ENCODE measurements around the gene PSMG2. TPM values are rescaled to one million over a fixed set of nuclear protein-coding genes. Genes with fewer than 3 reads are reported as not detected.

PSMG2 gene
- total RNA-seq, 1 experiment from 2014 or later: 63.1 TPM

- peaks cover 4% of the 10 kb centered on the region; the same call in 1 of the 2 replicates for H3K4me1 ChIP-seq (ENCODE audit: control insufficient read depth, insufficient read depth, low read length)
- TF ChIP-seq SIN3A (IDR thresholded peaks at IDR 0.05; ENCODE audit: borderline replicate concordance, insufficient read depth, low read depth, low read length) (no peak), TCF7L2 (IDR thresholded peaks at IDR 0.05; ENCODE audit: low read depth, low read length) (no peak), CTCF (IDR thresholded peaks at IDR 0.05) (no peak)
- TF ChIP-seq, protein P1, sequence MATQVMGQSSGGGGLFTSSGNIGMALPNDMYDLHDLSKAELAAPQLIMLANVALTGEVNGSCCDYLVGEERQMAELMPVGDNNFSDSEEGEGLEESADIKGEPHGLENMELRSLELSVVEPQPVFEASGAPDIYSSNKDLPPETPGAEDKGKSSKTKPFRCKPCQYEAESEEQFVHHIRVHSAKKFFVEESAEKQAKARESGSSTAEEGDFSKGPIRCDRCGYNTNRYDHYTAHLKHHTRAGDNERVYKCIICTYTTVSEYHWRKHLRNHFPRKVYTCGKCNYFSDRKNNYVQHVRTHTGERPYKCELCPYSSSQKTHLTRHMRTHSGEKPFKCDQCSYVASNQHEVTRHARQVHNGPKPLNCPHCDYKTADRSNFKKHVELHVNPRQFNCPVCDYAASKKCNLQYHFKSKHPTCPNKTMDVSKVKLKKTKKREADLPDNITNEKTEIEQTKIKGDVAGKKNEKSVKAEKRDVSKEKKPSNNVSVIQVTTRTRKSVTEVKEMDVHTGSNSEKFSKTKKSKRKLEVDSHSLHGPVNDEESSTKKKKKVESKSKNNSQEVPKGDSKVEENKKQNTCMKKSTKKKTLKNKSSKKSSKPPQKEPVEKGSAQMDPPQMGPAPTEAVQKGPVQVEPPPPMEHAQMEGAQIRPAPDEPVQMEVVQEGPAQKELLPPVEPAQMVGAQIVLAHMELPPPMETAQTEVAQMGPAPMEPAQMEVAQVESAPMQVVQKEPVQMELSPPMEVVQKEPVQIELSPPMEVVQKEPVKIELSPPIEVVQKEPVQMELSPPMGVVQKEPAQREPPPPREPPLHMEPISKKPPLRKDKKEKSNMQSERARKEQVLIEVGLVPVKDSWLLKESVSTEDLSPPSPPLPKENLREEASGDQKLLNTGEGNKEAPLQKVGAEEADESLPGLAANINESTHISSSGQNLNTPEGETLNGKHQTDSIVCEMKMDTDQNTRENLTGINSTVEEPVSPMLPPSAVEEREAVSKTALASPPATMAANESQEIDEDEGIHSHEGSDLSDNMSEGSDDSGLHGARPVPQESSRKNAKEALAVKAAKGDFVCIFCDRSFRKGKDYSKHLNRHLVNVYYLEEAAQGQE (IDR thresholded peaks at IDR 0.05; ENCODE audit: insufficient read depth in 1 of 2, low read depth in 2 of 2, low read length in 1 of 2): no peak
- POLR2A ChIA-PET: no interaction called here
- CTCF ChIA-PET: no interaction called here
- DNase-seq (ENCODE audit: low read depth, low spot score): no peak
- intact Hi-C loops (cut with micrococcal nuclease; ENCODE audit: unreplicated experiment): no loop called here
- no peaks in the 10 kb centered on the region for H3K9me3 ChIP-seq (ENCODE audit: control insufficient read depth, insufficient read depth, low read depth, low read length)
- BruUV-seq (replicated peaks): no TSS peak
- ATAC-seq: no peak
- no peak overlapping the region for H3K27ac ChIP-seq (ENCODE audit: low read length)
- H3K4me3 ChIP-seq (ENCODE audit: low read depth in 2 of 2, low read length in 2 of 2): no peak overlapping the region
- in situ Hi-C loops (cut with HindIII; ENCODE audit: low pct_unique_long_range_greater_than_20kb, low sequenced_read_pairs): no loop called here
- H3K36me3 ChIP-seq (ENCODE audit: control insufficient read depth, insufficient read depth, low read length): peaks cover 17% of the 10 kb centered on the region
- H3K27me3 ChIP-seq (ENCODE audit: control insufficient read depth, insufficient read depth, low read length): no peaks in the 10 kb centered on the region
Observed at GRCh38 chr18:12721495-12722275, 18.8 kb downstream of the PSMG2 start.

DNA sequence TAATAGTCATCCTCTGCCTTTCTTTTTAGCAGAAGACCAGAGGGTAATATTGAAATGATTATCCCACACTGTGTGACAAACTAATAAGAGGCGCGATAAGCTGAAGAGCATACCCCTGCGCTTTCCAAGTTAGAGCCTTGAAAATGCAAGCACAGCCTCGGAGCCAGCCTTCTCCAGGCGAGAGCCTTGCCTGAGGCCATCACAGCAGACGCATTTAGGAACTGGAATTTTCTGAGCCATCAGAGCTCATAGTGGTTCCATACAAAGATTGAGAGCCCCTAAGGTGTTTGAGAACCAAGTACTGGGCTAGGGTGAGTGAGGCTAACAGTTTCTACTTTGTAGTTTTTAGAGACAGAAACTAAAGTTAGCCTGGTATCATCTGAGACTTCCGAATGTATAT, 19.9 kb downstream of the PSMG2 start:
- Histone ChIP-seq H3K27me3 (ENCODE audit: control insufficient read depth, insufficient read depth, low read length) (no peaks in the 10 kb centered on the region), H3K9me3 (ENCODE audit: control insufficient read depth, insufficient read depth, low read depth, low read length) (no peaks in the 10 kb centered on the region), H3K4me3 (ENCODE audit: low read depth in 2 of 2, low read length in 2 of 2) (no peak overlapping the region), H3K36me3 (ENCODE audit: control insufficient read depth, insufficient read depth, low read length) (peaks cover 17% of the 10 kb centered on the region), H3K27ac (ENCODE audit: low read length) (no peak overlapping the region), H3K4me1 (ENCODE audit: control insufficient read depth, insufficient read depth, low read length) (peaks cover 4% of the 10 kb centered on the region; the same call in 1 of the 2 replicates)
- intact Hi-C loops (cut with micrococcal nuclease; ENCODE audit: unreplicated experiment) (no loop called here), in situ Hi-C loops (cut with HindIII; ENCODE audit: low pct_unique_long_range_greater_than_20kb, low sequenced_read_pairs) (no loop called here)
- ChIA-PET CTCF (no interaction called here), POLR2A (no interaction called here)
- TF ChIP-seq POLR2AphosphoS5 (IDR thresholded peaks at IDR 0.05; ENCODE audit: low read depth, low read length) (no peak), TCF7L2 (IDR thresholded peaks at IDR 0.05; ENCODE audit: low read depth, low read length) (no peak), SIN3A (IDR thresholded peaks at IDR 0.05; ENCODE audit: borderline replicate concordance, insufficient read depth, low read depth, low read length) (no peak), CTCF (IDR thresholded peaks at IDR 0.05) (no peak)
- TF ChIP-seq, protein P1 (IDR thresholded peaks at IDR 0.05; ENCODE audit: insufficient read depth in 1 of 2, low read depth in 2 of 2, low read length in 1 of 2): no peak
- DNase-seq (ENCODE audit: low read depth, low spot score) (no peak), ATAC-seq (no peak)
- BruUV-seq (replicated peaks): no TSS peak
